ENCODE results near the gene PPP2R5C. TPM values are rescaled to one million over a fixed set of nuclear protein-coding genes. Genes with fewer than 3 reads are reported as not detected.

Gene PPP2R5C
- total RNA-seq, 1 donor from 2014 or later: 60.3 TPM

DNA sequence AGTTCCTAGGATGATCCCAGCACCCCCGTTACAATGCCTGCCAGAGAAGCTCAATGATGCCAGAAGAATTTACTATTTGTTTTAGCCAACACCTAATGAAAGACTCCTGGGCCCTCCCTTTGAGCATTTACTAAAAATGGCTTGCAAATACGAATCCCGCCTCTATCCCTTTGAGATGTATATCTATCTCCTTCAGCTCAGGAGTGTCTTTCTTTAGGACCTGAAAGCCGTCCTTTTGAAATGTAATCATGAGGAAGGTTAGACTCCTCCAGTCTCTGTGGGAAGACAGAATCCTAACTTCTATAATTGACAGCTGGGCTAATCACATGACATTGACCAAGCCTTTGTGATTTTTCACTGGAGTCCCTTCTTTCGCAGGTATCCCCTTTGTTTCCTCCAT lies 183.7 kb downstream of the PPP2R5C start:
- DNase-seq (ENCODE audit: low read depth in 2 of 2): no peak

GRCh38 chr14:101947577-101947903 lies 186.0 kb downstream of the PPP2R5C start:
- no peak for DNase-seq (ENCODE audit: low read depth in 2 of 2)

DNA sequence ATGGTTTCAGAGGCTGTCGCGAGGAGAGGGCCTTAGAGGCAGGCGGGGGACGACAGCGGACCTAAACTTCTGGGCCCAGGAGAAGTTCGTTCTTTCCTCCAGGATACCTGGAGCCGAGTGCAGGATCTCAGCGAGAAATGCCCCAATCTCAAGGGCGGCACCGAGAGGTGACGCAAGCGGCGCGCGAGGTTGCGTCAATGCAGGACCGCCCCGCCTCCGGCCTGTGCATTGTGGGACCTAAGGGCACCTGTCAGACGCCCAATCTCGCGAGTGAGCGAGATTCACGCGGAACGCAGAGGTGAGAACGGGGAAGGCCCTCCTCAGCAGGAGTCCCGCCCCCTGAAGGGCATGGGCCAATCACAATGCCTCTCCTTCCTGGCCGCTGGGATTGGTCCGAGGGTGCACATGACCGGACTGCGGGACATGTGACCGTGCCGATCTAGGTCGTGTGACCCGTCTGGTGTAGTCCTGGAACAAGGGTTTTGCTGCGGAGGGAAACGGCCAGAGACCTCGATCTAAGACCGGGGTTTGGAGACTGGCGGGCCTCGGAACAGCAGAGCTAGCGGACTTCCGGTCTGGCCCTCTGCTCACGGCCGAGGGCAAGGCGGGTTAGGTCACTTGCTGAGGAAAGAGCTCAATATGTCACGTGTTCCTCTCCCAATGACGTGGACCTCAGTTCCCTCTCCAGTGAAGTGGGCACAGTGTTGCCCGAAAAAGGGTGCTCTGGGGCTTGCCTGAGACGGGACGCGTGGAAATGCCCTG lies 186.6 kb downstream of the PPP2R5C start:
- DNase-seq (ENCODE audit: low read depth in 2 of 2): peak; percentile 100

DNA sequence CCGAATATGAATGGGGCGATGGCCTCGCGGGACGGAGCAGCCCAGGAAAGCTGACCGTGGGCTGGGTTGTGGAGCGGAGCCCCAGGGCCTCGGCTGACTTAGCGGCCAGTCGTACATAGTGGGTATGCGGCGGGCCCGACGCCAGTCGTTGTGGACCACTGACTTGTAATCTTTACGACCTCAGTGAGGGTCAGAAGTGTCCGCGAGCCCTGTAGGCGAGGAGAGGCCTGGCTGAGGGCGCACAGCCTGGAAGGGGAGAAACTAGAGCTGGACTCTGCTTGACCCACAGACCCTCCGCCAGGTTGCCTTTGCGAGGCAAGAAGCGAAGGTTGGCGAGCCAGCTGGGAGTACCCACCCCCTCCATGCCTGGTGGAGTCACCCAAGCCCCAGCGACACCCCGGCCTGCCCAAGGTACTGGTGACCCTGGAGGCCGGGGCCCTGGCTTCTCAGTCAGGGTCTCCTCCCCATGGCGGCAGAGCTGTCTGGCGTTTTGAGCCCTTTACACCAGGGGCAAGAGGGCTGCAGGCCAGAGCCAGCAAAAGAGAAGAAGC lies 187.2 kb downstream of the PPP2R5C start:
- DNase-seq (ENCODE audit: low read depth in 2 of 2): no peak

DNA sequence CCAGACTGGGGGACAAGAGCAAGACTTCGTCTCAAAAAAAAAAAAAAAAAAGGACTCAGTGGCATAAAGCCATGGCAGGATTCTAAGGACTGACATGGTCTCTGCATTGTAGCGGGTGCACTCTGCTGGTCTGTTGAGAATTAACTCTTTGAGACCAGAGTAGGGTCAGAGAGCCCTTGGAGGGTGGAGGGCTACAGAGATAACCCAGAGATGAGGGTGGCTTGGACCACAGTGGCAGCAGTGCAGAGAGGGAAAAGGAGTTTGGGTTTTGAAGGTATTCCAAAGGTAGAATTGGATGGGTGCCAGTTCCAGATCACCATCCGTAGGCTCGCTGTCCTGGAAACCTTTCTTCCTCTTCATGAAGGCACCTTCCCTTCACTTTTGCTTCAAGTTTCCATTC lies 188.6 kb downstream of the PPP2R5C start:
- DNase-seq (ENCODE audit: low read depth in 2 of 2): no peak

DNA sequence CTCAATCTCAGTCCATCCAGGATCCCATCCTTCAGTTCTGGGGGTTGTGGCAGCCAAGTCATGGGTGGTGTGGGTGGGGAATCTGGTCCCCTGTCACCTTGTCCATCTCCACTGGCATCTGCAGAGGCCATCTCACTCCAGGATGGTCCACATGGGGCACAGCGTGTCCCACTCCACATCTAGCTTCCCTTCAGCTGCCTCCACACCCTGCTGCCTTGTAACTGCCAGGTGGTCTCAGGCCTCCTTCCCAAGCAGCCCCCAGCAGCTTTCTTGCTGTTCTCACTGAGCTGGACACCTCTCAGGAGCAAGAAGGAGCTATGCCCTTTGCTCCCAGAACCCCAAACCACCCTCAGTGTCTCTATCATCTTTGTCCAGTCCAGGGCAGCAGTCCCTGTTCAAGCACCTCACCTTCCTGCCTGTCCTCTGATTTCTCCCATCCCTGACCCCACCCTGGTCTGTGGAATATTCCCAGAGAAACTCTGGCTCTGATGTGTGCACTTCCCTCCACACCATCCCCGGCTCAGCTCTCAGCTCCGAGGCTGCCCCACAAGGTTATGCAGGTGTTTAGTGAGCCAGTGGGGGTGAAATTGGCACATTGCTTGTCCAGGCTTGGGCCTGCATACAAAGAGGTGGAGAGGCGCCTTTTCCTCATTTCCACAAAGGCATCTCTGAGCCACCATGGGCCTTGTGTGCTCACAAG lies 189.2 kb downstream of the PPP2R5C start:
- DNase-seq (ENCODE audit: low read depth in 2 of 2): no peak

GRCh38 chr14:101953151-101953550 lies 191.6 kb downstream of the PPP2R5C start:
- no peak for DNase-seq (ENCODE audit: low read depth in 2 of 2)

- no peak for DNase-seq (ENCODE audit: low read depth in 2 of 2)
These were observed 193.0 kb downstream of the PPP2R5C start for GRCh38 chr14:101954501-101954900.

- no peak for DNase-seq (ENCODE audit: low read depth in 2 of 2)
These were observed 194.2 kb downstream of the PPP2R5C start for GRCh38 chr14:101955695-101956161.

DNA sequence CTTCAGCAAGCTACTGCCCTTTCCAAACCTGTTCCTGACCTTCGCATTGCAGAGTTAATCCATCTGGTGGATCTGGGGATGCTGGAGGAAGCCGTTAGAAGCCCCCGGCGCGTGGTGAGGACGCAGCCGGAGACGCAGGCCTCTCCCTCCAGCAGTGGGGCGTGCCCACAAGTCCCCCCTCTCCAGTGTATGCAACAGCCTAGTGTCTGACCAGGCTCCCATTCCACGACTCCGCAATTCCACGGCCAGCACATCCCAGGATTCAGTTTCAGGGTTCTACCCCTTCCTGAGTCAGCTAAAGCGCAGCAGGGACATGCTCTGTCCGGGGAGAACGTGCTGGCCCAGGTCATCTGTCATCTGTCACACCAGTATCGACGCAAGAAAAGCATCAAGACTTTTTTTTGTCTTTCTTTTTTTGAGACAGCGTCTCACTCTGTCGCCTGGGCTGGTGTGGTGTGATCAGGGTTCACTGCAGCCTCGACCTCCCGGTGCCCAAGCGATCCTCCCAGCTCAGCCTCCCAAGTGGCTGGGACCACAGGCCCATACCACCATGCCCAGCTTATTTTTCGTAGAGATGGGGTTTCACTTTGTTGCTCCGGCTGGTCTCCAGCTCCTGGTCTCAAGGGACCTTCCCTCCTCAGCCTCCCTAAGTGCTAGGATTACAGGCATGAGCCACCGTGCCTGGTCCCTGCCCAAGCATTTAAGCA lies 194.8 kb downstream of the PPP2R5C start:
- DNase-seq (ENCODE audit: low read depth in 2 of 2): no peak

DNA sequence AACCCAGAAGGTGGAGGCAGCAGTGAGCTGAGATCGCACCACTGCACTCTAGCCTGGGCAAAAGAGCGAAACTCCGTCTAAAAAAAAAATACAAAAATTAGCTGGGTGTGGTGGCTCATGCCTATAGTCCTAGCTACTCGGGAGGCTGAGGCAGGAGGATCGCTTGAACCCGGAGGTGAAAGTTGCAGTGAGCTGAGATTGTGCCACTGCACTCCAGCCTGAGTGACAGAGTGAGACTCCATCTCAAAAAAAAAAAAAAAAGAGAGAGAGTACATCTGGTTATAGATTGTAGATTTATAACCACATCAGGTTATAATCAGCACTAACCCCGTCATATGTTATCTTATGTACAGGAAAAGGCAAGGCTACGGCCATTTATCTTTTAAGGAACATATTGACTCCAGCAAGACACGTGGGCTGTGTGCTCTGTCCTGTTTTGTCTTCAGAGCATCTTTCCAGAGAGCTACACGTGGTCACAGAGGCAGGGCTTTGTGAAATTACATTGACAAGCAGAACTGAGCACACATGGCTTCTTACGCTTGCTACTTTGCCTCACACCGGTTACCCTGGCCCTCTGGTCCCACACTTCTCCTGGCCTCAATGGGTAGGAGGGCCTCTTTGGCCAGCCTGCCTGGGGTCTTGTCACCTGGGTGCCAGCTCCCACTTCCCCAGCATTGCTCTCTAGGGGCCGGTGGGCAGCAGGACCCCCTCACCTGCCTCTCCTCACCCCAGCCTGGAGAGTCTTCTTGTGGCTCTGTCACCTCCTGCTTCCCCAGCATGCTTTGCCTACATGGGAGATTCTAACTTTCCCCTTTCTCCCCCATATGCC lies 196.1 kb downstream of the PPP2R5C start:
- DNase-seq (ENCODE audit: low read depth in 2 of 2): no peak

- no peak for DNase-seq (ENCODE audit: low read depth in 2 of 2)
These were observed 197.1 kb downstream of the PPP2R5C start for GRCh38 chr14:101958418-101959180.

DNA sequence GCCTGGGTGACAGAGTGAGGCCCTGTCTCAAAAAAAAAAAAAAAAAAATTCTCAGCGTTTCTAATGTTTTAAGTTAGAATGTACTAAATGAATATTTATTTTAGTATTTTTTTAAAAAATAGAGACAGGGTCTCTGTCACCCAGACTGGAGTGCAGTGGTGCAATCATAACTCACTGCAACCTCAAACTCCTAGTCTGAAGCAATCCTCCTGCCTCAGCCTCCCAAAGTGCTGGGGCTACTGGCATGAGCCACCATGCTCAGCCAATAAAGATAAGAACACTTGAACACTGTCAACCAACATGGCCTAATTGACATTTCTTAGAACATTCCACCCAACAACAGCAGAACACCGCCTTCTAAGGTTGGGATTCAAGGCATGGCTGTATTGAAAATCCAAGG lies 197.8 kb downstream of the PPP2R5C start:
- DNase-seq (ENCODE audit: low read depth in 2 of 2): no peak

GRCh38 chr14:101960225-101960624 lies 198.7 kb downstream of the PPP2R5C start:
- peak in 1 of 2 donors; percentile 41 for DNase-seq (ENCODE audit: low read depth in 2 of 2)

DNA sequence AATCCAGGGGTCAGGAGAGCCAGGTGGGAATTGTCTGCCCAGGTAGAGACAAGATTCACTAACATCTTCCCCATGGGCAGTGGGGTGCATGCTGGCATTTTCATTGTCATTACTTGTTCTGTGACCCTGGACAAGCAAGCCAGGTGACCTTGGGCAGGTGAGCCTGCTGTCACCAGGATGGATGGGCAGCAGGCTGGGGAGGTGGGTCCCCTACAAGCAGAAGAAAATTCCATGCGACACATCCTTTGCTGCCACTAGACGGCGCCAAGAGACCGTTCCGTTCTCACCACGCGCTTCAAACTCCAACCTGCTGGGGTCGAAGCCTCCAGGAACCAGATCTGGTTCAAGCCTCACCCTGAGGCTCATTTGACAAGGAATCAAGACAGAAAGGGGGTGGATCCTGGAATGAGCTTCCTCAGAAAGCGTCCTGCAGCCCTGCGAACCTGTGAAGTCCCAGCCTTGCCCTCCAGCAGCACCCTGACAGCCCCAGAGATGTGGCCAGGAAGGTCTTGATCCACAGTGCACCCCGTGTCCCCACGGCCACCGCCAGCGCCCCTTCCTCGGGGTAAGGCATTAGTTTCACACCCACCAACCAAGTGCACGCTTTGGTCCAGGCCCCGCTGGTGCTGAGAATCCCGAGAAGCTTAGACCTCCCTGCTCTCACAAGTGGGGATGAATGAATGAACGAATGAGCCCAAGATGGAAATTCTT lies 199.7 kb downstream of the PPP2R5C start:
- DNase-seq (ENCODE audit: low read depth in 2 of 2): peak; percentile 69 to 81

- DNase-seq (ENCODE audit: low read depth in 2 of 2): no peak
These were observed 200.4 kb downstream of the PPP2R5C start for GRCh38 chr14:101961746-101962502.

DNA sequence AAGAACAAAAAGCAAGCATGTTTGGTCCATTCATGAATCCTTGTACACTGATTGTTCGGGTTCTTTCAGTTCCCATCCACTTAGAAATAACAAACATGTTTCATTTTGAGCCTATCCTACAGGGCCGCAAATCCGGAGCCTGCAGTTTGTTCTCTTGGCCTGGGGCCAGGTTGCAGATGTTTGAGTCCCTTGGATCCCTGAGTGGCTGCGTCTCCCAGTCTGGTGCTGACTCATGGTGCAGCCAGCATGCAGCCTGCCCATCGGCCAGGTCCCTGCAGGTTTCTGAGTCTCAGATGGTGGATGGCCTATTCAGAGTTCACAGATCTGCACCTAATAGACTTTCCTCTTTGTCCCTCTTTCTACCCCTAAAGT lies 201.0 kb downstream of the PPP2R5C start:
- peak in 1 of 2 donors; percentile 71 for DNase-seq (ENCODE audit: low read depth in 2 of 2)

DNA sequence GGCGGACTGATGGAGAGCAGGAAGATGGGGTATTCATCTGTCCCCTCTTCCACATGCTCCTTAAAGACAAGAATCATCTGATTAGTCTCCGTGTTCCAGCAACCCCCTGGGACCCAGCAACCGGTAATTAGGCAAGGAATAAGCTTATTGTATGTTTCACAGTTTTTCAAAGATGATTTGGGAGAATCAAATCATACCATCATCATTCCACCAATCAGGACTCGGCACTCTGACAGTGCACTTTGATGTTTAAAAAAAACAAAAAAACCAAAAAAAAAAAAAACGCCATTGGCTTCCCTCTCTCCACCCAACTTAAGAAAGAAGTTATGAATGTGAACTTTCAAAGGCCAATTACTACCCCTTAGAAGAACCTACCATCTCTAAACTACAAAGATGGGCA lies 201.5 kb downstream of the PPP2R5C start:
- DNase-seq (ENCODE audit: low read depth in 2 of 2): no peak

- no peak for DNase-seq (ENCODE audit: low read depth in 2 of 2)
These were observed 202.3 kb downstream of the PPP2R5C start for GRCh38 chr14:101963656-101964296.
